IPS-11a (cell line): Measurements from ENCODE around the gene PPFIA1.
"Not testable (repeated sequence)": the region's sequence is repeated elsewhere in the genome, so short reads cannot be mapped to it uniquely, and the experiment has no call there.

Experiments
- H3K4me3 ChIP-seq: one replicate; pipeline ENCODE4 v1.5.1; 2013; ENCODE audit warnings: low read depth, low read length, control low read depth

Gene PPFIA1

DNA sequence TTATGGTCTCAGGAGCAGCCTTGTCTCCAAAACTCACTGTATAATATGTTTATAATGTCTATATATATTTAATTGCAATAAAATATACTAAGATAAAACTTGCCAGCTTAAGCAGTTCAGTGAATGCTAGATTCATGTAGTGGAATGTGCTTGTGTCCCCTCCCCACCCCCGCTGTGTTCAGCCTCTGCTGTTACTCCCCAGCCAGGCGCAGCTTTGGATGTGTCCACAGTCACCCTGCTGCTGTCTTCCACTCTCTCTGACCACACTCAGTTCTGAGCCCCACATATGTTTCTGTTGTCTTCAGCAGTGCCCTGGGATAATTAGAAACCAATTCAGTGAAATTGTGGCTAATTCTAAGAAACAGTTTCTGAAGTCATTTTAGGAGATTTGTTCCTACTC lies 52.2 kb downstream of the PPFIA1 start:
- no peak overlapping the region for H3K4me3 ChIP-seq

- no peak overlapping the region for H3K4me3 ChIP-seq
Measured at GRCh38 chr11:70323806-70324205, 53.3 kb downstream of the PPFIA1 start.

DNA sequence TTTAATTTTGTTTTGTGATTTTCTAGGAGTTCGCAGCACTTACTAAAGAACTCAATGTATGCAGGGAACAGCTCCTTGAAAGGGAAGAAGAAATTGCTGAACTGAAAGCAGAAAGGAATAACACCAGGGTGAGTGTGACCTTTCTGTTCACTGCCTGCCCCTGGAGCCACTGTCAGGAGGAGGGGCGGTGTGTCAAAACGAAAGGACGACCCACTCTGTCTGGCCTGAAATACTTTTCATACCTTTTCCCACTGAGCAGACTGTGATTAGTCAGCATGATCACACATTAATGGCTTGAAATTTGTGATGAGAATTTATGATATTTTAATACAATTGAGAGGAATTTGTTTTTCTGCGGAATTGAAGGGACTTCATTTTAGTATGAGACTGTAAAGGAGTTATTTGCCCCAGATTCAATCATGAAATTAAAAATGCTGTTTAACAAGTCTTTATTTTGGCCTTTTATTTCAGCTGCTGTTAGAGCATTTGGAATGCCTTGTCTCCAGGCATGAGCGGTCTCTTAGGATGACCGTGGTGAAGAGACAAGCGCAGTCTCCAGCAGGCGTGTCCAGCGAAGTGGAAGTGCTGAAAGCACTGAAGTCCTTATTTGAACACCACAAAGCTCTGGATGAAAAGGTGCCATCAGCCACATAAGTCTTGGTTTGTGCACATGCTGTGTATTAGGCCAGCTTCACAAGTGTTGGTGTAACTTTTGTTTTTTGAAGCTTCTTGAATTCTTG lies 54.1 kb downstream of the PPFIA1 start:
- no peak overlapping the region for H3K4me3 ChIP-seq

GRCh38 chr11:70325824-70326223 lies 55.3 kb downstream of the PPFIA1 start:
- no peak overlapping the region for H3K4me3 ChIP-seq

- H3K4me3 ChIP-seq: no peak overlapping the region
Measured at GRCh38 chr11:70326365-70326811, 55.9 kb downstream of the PPFIA1 start.

GRCh38 chr11:70326833-70327232 lies 56.3 kb downstream of the PPFIA1 start:
- H3K4me3 ChIP-seq: no peak overlapping the region

DNA sequence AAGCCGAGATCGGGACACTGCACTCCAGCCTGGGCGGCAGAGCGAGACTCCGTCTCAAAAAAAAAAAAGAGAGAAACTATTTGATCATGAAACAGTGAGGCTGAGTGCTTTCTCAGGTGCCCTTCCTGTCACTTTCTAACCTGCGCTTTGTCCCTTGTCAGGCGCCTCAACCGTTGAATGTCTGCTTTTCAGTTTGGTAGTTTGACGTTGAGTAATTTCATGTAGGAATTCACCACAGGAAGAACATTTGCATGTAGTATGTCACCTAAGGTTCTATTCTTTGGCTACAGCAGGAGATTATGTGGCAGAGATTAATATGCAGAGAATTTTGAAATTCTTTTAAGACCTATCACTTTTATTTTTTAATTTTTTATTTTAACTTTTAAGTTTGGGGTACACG lies 57.2 kb downstream of the PPFIA1 start:
- no peak overlapping the region for H3K4me3 ChIP-seq

GRCh38 chr11:70328556-70328955 lies 58.1 kb downstream of the PPFIA1 start:
- H3K4me3 ChIP-seq: no peak overlapping the region

DNA sequence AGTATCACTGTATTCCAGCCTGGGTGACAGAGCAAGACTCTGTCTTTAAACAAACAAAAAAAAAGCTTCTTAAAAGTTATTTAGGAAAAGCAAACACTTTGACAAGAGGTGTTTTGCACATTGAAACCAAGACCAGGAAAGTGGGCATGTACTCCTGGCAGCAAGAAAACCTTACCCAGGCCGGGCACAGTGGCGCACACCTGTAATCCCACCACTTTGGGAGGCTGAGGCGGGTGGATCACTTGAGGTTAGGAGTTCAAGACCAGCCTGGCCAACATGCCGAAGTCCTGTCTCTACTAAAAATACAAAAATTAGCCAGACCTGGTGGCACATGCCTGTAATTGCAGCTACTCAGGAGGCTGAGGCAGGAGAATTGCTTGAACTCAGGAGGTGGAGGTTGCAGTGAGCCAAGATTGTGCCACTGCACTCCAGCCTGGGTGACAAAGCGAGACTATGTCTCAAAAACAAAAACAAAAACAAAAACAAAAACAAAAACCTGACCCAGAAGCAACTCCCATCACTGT lies 60.9 kb downstream of the PPFIA1 start:
- not testable (repeated sequence) for H3K4me3 ChIP-seq

DNA sequence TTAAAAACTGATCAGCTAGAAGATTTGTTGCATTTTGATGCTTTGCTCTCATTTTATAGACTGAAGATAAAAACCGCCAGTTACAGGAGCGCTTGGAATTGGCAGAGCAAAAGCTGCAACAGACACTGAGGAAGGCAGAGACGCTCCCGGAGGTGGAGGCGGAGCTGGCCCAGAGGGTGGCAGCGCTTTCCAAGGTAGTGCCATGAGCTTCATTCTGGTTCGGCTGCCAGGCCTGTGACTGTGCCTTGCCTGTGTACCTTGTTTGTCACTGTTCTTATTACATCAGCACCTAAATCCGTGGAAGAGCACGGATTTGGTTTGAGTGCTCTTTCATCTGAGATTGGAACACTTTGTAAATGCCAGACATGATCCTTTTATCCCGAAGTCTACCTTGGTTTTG lies 61.4 kb downstream of the PPFIA1 start:
- no peak overlapping the region for H3K4me3 ChIP-seq

DNA sequence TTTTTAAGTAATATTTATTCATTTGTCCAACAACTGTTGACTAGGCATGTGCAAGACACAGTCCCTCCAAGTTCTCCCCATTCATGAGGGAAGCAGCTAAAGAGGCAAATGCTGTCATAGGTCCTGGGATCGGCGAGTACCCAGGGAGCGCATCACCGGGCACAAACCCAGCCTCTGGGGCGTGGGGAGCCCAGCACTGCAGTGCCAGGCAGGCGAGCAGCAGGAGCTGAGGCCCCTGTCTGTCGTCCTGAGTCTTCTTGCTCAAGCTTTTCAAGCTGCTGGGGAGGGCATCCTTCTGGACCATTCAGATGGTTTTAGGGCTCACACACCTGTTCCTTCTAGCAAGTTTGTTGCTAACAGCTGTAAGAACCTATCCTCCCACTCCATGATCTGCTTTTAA lies 62.1 kb downstream of the PPFIA1 start:
- no peak overlapping the region for H3K4me3 ChIP-seq

GRCh38 chr11:70333261-70333660 lies 62.8 kb downstream of the PPFIA1 start:
- H3K4me3 ChIP-seq: no peak overlapping the region

DNA sequence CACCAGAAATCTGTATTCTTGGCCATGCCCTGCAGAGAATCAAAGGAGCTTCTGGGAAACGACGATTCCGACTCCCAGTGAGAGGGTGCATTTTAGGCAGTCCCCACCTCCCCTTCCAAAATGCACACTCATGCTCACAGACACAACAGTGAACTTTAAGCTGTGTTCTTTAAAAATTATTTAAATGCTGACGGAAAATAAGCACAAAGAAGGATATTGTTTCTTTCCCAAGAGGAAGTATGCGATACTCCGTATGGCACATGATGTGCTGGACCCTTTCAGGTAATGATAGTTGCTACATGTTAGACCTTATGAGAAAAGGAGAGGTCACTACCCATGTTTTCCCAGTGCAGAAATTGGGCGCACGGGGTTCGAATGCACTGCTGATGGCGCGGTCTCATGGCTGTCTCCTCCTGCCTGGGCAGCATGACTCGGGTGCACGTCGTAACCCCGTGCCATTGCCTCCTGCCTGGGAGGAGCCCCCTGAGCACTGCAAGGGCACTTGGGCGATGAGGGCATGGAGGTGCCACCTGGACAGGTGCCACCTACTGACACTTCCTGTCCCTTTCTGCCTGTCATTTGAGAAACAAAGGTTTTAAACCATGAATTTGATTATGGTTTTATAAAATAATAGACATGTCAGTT lies 64.0 kb downstream of the PPFIA1 start:
- H3K4me3 ChIP-seq: no peak overlapping the region

- no peak overlapping the region for H3K4me3 ChIP-seq
Measured at GRCh38 chr11:70335511-70335910, 65.0 kb downstream of the PPFIA1 start.

DNA sequence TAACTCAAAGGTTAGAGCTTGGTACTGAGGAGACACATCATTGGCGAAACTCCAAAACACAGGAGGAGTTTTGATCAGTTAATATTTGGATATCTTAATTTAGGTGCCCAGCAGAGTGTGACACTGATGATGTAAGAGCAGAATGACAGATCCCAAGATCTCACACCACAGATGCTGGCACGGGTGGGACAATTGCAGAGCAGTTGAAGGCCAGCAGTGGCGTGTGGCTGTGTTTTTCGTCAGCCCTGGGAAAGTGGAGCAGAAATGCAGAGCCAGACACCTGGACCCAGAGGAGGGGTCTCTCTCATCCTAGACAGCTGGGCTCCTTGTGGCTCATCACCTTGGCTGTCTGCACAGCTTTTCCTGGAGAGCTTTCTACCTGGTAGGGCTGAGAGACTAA lies 68.1 kb downstream of the PPFIA1 start:
- no peak overlapping the region for H3K4me3 ChIP-seq

- H3K4me3 ChIP-seq: no peak overlapping the region
Measured at GRCh38 chr11:70339066-70339465, 68.6 kb downstream of the PPFIA1 start.

DNA sequence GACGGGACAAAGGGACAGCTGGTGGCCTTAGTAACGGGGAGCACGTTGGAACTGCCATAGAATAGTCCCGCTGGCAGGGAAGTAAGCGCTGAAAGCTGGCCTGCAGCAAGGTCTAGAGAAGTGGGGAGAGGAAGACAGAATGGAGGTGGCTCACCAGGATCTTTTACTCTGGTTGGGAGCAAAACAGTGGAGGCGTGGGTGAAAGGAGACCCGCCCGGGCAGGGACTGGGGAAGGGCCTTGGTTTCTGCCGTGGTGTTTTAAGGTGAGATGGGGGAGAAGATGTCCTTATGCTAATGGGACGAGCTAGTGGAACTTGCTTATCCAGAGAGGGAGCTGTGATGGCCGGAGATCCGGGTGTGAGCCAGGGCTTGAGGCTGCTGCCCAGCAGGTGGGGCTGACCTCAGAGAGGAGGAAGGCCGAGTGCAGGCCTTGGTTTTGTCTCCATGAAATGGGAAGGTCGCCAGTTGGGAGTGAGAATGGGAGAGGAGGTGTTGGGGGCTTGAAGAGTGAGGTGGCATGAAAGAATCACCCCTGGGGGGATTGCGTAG lies 71.5 kb downstream of the PPFIA1 start:
- no peak overlapping the region for H3K4me3 ChIP-seq

DNA sequence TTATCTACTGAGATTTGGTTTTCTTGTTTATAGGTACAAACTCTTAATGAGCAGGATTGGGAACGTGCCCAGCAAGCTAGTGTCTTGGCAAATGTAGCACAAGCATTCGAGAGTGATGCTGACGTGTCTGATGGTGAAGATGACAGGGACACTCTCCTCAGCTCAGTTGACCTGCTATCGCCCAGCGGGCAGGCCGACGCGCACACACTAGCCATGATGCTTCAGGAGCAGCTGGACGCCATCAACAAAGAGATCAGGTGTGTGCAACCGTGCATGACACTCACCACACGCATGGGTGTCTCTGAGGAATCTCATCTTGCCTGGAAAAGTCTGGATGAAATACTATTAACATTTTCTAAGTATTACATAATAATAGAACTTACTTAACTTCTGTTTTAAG lies 73.1 kb downstream of the PPFIA1 start:
- no peak overlapping the region for H3K4me3 ChIP-seq

DNA sequence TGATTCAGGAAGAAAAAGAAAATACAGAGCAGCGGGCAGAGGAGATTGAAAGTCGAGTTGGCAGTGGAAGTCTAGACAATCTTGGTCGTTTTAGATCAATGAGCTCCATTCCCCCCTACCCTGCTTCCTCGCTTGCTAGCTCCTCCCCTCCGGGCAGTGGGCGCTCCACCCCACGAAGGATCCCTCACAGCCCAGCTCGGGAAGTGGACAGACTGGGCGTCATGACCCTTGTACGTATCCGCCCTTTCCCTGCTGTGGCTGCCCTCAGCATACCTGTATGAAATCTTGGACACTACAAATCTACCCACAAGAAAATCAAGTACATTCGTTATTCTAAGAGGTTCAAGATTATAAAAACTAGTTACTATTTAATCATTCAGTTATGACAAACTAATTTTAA lies 77.7 kb downstream of the PPFIA1 start:
- H3K4me3 ChIP-seq: no peak overlapping the region

GRCh38 chr11:70348608-70349007 lies 78.1 kb downstream of the PPFIA1 start:
- no peak overlapping the region for H3K4me3 ChIP-seq

DNA sequence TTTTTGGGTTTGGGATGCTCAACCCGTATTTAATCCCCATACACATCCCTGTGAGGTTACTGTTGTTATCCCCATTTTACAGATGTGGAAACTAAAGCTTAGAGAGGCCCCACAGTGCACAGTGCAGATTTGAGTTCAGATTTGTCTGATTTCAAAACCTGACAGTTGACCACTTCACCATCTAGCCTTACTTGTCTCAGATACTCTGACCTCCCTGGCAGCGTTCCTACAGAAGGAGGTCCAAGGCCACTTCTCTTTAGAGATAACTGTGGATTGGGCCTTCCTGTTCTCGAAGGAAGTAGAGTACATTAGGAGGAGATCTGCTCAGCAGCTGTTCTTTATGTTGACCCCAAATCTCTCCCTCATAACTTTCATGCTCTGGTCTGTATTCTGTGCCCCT lies 81.2 kb downstream of the PPFIA1 start:
- no peak overlapping the region for H3K4me3 ChIP-seq

DNA sequence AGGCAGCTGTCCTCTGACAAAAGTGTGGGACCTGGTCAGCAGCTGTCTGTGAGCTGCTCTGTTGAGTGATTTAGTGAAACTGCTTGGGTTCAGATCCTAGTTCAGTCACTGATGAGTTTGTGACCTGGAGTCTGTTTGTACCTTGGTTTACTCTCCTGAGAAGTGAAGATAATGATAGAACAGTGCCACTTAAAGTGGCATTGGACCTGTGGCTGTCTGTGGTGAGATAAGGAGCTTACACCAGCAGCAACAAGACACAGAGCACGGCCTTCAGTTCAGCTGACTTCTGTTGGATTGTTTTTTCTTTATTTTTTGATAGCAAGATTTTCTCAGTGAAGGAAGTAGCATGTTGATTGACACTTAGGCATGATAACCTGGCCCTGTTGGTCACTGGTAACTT lies 81.6 kb downstream of the PPFIA1 start:
- H3K4me3 ChIP-seq: no peak overlapping the region
